Upper lobe of left lung (tissue), 4 donors: ENCODE results near the gene DPH5.

Experiments used
- EP300 ChIP-seq, 4 donors: sonication (generic); formaldehyde crosslinking; IDR thresholded peaks; one replicate each; pipeline ENCODE4 v1.5.1; 2017; ENCODE audit warnings: antibody characterized with exemption in 4 of 4, control low read depth in 2 of 4
- POLR2A ChIP-seq, 4 donors: fragments of 450-650 bp; IDR thresholded peaks; one replicate each; pipeline ENCODE4 v1.5.1; 2016 to 2017; ENCODE audit warnings: antibody characterized with exemption in 4 of 4, mild to moderate bottlenecking in 2 of 4
- TF ChIP-seq, protein P1 (sequence below), 6 experiments: fragments of 450-650 bp in 4 of 6; fragments of 200-600 bp in 2 of 6; sonication (generic) in 2 of 6; IDR thresholded peaks; one replicate each; pipeline ENCODE4 v1.5.1; 2016 to 2019; ENCODE audit warnings: antibody characterized with exemption in 6 of 6

DNA sequence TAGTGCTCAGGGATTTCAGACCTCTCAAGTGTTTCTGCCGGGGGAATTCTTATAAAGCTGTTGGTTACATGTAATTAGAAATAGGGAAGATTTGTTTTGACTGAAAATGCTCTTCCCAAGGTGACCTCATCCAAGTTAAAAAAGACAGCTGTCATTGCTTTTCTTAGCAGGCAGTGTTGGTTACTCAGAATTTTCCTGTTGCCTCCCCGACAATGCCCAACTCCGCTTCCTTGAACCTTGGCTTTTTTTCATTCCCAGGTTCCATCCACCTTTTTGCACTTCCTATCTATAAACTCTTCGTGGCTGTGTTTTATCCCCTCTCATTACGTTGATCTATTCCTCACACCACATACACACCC lies 825 bp upstream of the DPH5 start:
- TF ChIP-seq, protein P1, sequence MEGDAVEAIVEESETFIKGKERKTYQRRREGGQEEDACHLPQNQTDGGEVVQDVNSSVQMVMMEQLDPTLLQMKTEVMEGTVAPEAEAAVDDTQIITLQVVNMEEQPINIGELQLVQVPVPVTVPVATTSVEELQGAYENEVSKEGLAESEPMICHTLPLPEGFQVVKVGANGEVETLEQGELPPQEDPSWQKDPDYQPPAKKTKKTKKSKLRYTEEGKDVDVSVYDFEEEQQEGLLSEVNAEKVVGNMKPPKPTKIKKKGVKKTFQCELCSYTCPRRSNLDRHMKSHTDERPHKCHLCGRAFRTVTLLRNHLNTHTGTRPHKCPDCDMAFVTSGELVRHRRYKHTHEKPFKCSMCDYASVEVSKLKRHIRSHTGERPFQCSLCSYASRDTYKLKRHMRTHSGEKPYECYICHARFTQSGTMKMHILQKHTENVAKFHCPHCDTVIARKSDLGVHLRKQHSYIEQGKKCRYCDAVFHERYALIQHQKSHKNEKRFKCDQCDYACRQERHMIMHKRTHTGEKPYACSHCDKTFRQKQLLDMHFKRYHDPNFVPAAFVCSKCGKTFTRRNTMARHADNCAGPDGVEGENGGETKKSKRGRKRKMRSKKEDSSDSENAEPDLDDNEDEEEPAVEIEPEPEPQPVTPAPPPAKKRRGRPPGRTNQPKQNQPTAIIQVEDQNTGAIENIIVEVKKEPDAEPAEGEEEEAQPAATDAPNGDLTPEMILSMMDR (IDR thresholded peaks at IDR 0.05) = no peak
- TF ChIP-seq EP300 (IDR thresholded peaks at IDR 0.05) = no peak
- TF ChIP-seq POLR2A (IDR thresholded peaks at IDR 0.05) = no peak
